GOT3 (cell line): ENCODE results near the gene LRRN4CL.
A peak's percentile ranks its signal among the peaks of the same experiment; 100 is the strongest.
"Not testable (repeated sequence)": the region's sequence is repeated elsewhere in the genome, so short reads cannot be mapped to it uniquely, and the experiment has no call there.

Experiments
- DNase-seq: peaks from one replicate; lab custom pipeline; 2025; ENCODE audit warnings: mixed read lengths; lab: John Stamatoyannopoulos, UW

The LRRN4CL gene

GRCh38 chr11:62675415-62675814 lies 13.9 kb downstream of the LRRN4CL start:
- not testable (repeated sequence) for DNase-seq

DNA sequence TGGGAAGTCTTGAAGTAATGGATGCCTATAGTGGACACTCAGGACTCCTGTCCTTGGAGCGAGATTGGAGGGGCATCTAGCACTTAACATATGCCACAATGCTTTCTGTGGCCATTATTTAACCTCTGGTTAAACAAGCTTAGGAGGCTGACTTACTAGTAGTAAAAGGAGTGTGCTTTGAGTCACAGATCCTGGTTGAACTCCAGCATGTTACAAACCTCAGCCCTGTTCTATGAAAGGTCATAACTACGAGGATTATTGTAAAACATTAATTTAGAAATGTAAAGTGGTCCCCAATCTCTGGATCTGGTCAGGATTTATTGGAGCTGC lies 16.2 kb downstream of the LRRN4CL start:
- DNase-seq, result no peak

- DNase-seq, result no peak
Measured at GRCh38 chr11:62671608-62672389, 17.5 kb downstream of the LRRN4CL start, which contains the start of the genes LBHD1 and UQCC3. Gene LBHD1, minus strand, starts transcription at chr11:62672267. Its CDS starts 2,236 bp downstream, at chr11:62670031. Gene UQCC3, plus strand, starts transcription at chr11:62671673. Its CDS starts 73 bp downstream, at chr11:62671746.

DNA sequence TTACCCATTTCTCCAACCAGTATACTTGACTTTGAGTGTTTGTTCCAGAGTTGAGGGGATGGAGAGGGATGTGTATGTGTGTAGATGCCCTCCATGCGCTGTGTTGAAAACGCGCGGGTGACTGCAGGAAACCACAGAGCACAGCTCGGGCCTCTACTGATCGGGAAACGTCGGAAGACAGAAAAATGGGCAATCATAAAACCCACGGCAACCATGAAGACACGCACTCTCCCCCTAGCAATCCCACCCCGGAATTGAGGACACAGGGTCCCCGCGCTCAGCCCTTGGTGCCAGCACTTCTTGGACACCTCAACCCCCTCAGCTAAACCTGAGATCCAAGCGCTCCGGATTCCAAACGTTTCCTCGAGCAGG lies 18.1 kb downstream of the LRRN4CL start:
- peak; percentile 37 for DNase-seq

- no peak for DNase-seq
Measured at GRCh38 chr11:62669420-62670161, 19.7 kb downstream of the LRRN4CL start.

DNA sequence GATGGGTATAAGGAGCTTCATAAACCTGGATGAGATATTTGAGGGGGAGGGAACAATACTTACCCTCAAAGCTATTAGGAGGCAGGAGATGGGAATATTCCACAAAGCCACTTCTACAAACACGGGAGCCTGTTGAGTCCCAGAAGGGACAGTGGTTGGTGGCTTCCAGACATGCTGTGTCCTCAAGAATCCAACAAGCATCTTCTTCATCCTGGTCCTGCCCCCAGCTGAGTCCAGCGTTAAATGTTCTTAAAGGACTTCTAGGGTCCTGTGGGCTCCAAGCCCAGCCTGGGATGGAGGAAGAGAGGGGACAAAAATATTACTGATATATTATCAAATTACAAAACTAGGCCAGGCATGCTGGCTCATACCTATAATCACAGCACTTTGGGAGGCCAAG lies 21.9 kb downstream of the LRRN4CL start:
- DNase-seq, result no peak

- DNase-seq, result no peak
Measured at GRCh38 chr11:62666259-62666926, 22.9 kb downstream of the LRRN4CL start.

- no peak for DNase-seq
Measured at GRCh38 chr11:62665599-62666258, 23.6 kb downstream of the LRRN4CL start.

- peak; percentile 92 for DNase-seq
Measured at GRCh38 chr11:62665075-62665598, 24.2 kb downstream of the LRRN4CL start, which contains the start of the genes C11orf98 and CSKMT. Gene C11orf98, minus strand, starts transcription at chr11:62665210. Its CDS starts 41 bp downstream, at chr11:62665169. Gene CSKMT, plus strand, starts transcription at chr11:62665312. Its CDS starts 568 bp downstream, at chr11:62665880.

DNA sequence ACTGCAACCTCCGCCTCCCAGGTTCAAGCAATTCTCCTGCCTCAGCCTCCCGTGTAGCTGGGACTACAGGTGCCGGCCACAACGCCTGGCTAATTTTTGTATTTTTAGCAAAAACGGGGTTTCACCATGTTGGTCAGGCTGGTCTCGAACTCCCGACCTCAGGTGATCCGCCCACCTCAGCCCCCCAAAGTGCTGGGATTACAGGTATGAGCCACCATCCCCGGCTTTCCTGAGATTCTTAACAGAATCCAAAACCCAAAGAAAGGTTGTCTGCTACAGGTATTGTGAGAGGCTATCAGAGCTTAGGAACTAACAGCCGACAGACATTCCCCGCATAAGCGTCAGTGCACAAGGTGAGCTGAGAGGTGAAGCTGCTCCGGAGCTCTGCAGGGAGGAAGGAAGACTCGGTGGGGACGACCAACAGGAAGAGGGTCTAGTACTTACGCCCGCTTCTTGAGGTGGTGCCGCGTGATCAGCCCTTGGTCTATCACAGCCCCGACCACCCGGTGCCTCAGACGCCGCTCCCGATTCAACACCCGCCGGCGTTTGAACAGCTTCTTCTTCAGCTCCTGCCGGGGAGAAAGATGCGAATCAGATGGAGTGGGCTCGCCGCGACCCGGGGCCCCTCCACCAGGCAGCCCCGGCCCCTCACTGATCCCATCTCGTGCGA lies 24.8 kb downstream of the LRRN4CL start:
- DNase-seq, result no peak

DNA sequence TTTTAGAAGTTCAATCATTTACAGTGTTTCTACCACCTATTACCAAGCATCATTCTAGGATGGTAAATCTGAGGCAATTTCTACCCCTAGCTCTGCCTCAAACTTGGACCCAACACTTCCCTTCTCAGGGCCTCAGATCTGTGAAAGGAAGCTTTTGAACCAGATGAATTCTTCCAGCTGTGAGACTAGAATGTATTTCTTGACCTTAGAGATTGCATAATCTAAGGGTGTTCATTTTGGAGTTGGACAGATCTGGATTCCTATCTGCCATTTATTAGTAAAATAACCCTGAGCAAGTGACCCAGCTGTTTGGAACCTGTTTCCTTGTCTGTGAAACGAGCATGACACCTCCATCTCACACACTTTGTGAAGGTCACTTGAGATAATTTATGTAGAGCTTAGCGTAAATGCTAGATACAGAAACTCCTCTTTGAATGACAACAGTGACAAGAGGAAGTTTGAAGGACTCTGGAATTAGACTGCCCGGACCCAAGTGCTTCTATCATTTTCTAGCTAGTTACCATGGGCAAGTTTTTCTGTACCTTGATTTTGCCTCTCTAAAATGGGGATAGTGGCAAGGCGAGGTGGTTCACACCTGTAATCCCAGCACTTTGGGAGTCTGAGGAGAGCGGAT lies 32.4 kb downstream of the LRRN4CL start:
- no peak for DNase-seq

DNA sequence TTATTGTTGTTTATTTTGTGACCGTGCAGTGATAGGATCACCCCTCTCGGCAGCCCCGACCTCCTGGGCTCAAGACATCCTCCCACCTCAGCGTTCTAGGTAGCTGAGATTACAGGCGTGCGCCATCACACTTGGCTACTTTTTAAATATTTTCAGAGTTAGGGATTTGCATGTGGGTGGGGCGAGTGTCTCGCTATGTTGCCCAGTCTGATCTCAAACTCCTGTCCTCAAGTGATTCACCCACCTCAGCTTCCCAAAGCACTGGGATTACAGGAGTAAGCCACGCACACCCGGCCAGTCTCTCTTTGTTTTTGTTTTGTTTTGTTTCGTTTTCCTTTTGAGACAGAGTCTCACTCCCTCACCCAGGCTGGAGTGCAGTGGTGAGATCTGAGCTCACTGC lies 35.0 kb downstream of the LRRN4CL start:
- no peak for DNase-seq

DNA sequence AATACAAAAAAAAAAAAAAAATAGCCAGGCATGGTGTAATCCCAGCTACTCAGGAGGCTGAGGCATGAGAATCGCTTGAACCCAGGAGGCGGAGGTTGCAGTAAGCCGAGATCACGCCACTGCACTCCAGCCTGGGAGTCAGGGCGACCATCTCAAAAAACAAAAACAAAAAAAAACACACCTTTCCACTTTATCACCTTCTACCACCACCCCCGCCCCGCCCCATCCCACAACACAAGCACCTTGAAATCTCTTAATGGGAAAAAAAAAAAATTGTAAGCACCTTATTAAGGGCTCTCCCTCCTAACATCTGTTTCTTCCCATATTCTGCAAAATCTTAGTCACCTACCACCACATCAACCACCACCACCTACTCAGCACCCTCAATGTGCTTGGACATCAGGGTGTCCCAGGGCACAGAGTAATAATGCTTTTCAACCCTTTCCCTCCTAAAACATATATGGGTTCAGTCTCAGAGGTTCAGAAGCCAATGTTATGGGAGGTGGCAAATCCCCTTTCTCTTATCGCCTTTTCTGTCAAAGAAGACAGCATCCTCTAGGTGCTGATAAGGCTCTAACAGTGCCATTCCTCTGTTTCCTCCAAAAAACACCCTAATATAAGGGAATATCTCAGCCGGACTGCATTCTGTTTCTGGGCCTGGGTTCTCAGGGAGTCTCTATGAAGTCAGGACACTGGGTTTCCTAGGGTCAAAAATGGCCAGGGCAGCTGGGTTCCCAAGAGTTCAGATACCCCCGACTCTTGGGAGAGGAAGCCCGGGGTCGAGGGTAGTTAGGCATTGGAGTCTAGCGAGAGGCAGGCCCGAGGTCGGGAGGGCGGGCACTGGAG lies 36.9 kb downstream of the LRRN4CL start:
- DNase-seq, result no peak

GRCh38 chr11:62650283-62650682 lies 39.0 kb downstream of the LRRN4CL start:
- DNase-seq, result not testable (repeated sequence)

- DNase-seq, result no peak
Measured at GRCh38 chr11:62649486-62649885, 39.8 kb downstream of the LRRN4CL start.

- DNase-seq, result no peak
Measured at GRCh38 chr11:62648967-62649364, 40.4 kb downstream of the LRRN4CL start.

GRCh38 chr11:62648185-62648966 lies 41.0 kb downstream of the LRRN4CL start:
- DNase-seq, result no peak

GRCh38 chr11:62647609-62648005 lies 41.7 kb downstream of the LRRN4CL start:
- peak; percentile 22 for DNase-seq
